GM23248 (cell line): ENCODE data around the gene USF1. TPM values are rescaled to one million over a fixed set of nuclear protein-coding genes. Genes with fewer than 3 reads are reported as not detected.

Source experiments
- DNase-seq: peaks from one replicate; pipeline ENCODE4 v3.0.0-alpha.2; 2015
- H2AFZ ChIP-seq: fragments of 200-600 bp; sonication (generic); 2 replicates; pipeline ENCODE4 v1.6.1; 2016; ENCODE audit warnings: antibody characterized with exemption
- H3F3A ChIP-seq: fragments of 200-600 bp; sonication (generic); 2 replicates; pipeline ENCODE4 v1.6.1; 2016; ENCODE audit warnings: mild to moderate bottlenecking, antibody characterized with exemption, mixed run types; ENCODE audit not compliant: insufficient read depth
- H3K27ac ChIP-seq: fragments of 200-600 bp; sonication (generic); 2 replicates; pipeline ENCODE4 v1.5.1; 2016; ENCODE audit warnings: mild to moderate bottlenecking
- H3K27me3 ChIP-seq: fragments of 200-600 bp; sonication (generic); replicated peaks from 2 replicates; pipeline ENCODE4 v1.6.1; 2016; ENCODE audit warnings: mild to moderate bottlenecking; ENCODE audit not compliant: insufficient read depth
- H3K36me3 ChIP-seq: fragments of 200-600 bp; sonication (generic); 2 replicates; pipeline ENCODE4 v1.6.1; 2016; ENCODE audit warnings: low read depth, mild to moderate bottlenecking
- H3K4me1 ChIP-seq: fragments of 200-600 bp; sonication (generic); 2 replicates; pipeline ENCODE4 v1.6.1; 2016; ENCODE audit warnings: mild to moderate bottlenecking; ENCODE audit not compliant: insufficient read depth
- H3K4me2 ChIP-seq: fragments of 200-600 bp; sonication (generic); one replicate; pipeline ENCODE4 v1.6.1; 2016; ENCODE audit warnings: mild to moderate bottlenecking; ENCODE audit not compliant: unreplicated experiment
- H3K4me3 ChIP-seq: fragments of 200-600 bp; sonication (generic); 2 replicates; pipeline ENCODE4 v1.5.1; 2016; ENCODE audit warnings: mild to moderate bottlenecking
- H3K79me2 ChIP-seq: fragments of 200-600 bp; sonication (generic); 2 replicates; pipeline ENCODE4 v1.6.1; 2016; ENCODE audit warnings: mild to moderate bottlenecking; ENCODE audit not compliant: insufficient read depth
- H3K9ac ChIP-seq: fragments of 200-600 bp; sonication (generic); 2 replicates; pipeline ENCODE4 v1.6.1; 2016; ENCODE audit warnings: mild to moderate bottlenecking
- H3K9me2 ChIP-seq: fragments of 200-600 bp; sonication (generic); 2 replicates; pipeline ENCODE4 v1.6.1; 2016; ENCODE audit warnings: mixed run types, mild to moderate bottlenecking, moderate library complexity; ENCODE audit not compliant: insufficient read depth
- H3K9me3 ChIP-seq: fragments of 200-600 bp; sonication (generic); one replicate; pipeline ENCODE4 v1.6.1; 2017; ENCODE audit warnings: low read depth
- H4K20me1 ChIP-seq: fragments of 200-600 bp; sonication (generic); 2 replicates; pipeline ENCODE4 v1.6.0; 2016; ENCODE audit not compliant: insufficient read depth
- EZH2 ChIP-seq: fragments of 200-600 bp; sonication (generic); IDR thresholded peaks from 2 replicates; pipeline ENCODE4 v1.6.1; 2018; ENCODE audit warnings: antibody characterized with exemption, mild to moderate bottlenecking; ENCODE audit not compliant: insufficient read depth, poor library complexity, severe bottlenecking
- EZH2phosphoT487 ChIP-seq: fragments of 200-600 bp; sonication (generic); IDR thresholded peaks from 2 replicates; pipeline ENCODE4 v1.6.1; 2018; ENCODE audit warnings: antibody characterized with exemption, moderate library complexity, mild to moderate bottlenecking, low read depth; ENCODE audit not compliant: insufficient read depth
- WGBS, 2 experiments: methylation state at CpG; one replicate each; pipeline ENCODE4 v1.1.6; 2015 to 2017; ENCODE audit warnings: low lambda C conversion rate in 2 of 2, low coverage in 1 of 2; ENCODE audit errors: missing lambda C conversion rate in 2 of 2; 5-methylcytosine and 5-hydroxymethylcytosine counted together
- in situ Hi-C: fragments of 300-500 bp; cut with MboI; formaldehyde crosslinking; loops from 2 replicates; pipeline ENCODE4 v1.15.0; 2020
- polyA plus RNA-seq: library from polyadenylated mRNA; unstranded; fragments of >200 nt; fragmentation: Nextera tagmentation; extraction: Ambion mirVana; gene quantifications from 2 replicates; pipeline ENCODE4 v1.2.1, GENCODE V29; 2016
- total RNA-seq: library from RNA; depleted of rRNA; stranded (reverse); fragments of >200 nt; shearing (Covaris generic); gene quantifications from 2 replicates; pipeline ENCODE4 v1.2.3, GENCODE V29; 2014

USF1 gene
- total and polyA plus RNA-seq, 2 experiments from 2014 or later = 17.1 to 53.2 TPM

- DNase-seq = no peak
- Histone ChIP-seq H3K9ac (no peak overlapping the region), H2AFZ (no peak overlapping the region), H3K9me2 (no peaks in the 10 kb centered on the region), H3K4me1 (peaks cover 41% of the 10 kb centered on the region), H3K9me3 (no peaks in the 10 kb centered on the region), H3K27ac (no peak overlapping the region), H3K4me2 (no peak overlapping the region), H3K36me3 (no peaks in the 10 kb centered on the region), H3F3A (0 out of 2 replicates have a peak, but pooled peaks cover 18% of the 10 kb centered on the region), H3K27me3 (no peaks in the 10 kb centered on the region), H4K20me1 (no peaks in the 10 kb centered on the region), H3K79me2 (no peaks in the 10 kb centered on the region), H3K4me3 (no peak overlapping the region)
- in situ Hi-C loops = loop anchor here (10.0 kb wide), 1 partner anchor 97 kb away; no protein-coding TSS in a partner anchor
- WGBS, 2 experiments = 96 to 99% methylated on average over 7 of the region's 7 CpGs
- TF ChIP-seq EZH2phosphoT487 (no peak), EZH2 (no peak)
These were observed 46.2 kb upstream of the USF1 start for GRCh38 chr1:161091796-161092507.

GRCh38 chr1:161091093-161091492 lies 45.3 kb upstream of the USF1 start:
- in situ Hi-C loops = loop anchor here (10.0 kb wide), 1 partner anchor 96 kb away; no protein-coding TSS in a partner anchor

GRCh38 chr1:161090617-161091016 lies 44.8 kb upstream of the USF1 start:
- Histone ChIP-seq H3F3A (0 out of 2 replicates have a peak, but pooled peaks cover 18% of the 10 kb centered on the region), H3K36me3 (no peaks in the 10 kb centered on the region), H3K9me2 (no peaks in the 10 kb centered on the region), H2AFZ (no peak overlapping the region), H3K4me3 (no peak overlapping the region), H3K79me2 (no peaks in the 10 kb centered on the region), H4K20me1 (no peaks in the 10 kb centered on the region), H3K27ac (no peak overlapping the region), H3K27me3 (no peaks in the 10 kb centered on the region), H3K9me3 (no peaks in the 10 kb centered on the region), H3K4me2 (no peak overlapping the region), H3K9ac (no peak overlapping the region), H3K4me1 (peaks cover 33% of the 10 kb centered on the region)
- no peak for DNase-seq
- TF ChIP-seq EZH2 (no peak), EZH2phosphoT487 (no peak)
- in situ Hi-C loops = loop anchor here (10.0 kb wide), 1 partner anchor 96 kb away; no protein-coding TSS in a partner anchor
- 80 to 92% methylated on average over 3 of the region's 3 CpGs for WGBS, 2 experiments

More at GRCh38 chr1:161091093-161091492, 45.3 kb upstream of the USF1 start:
- H3K9ac ChIP-seq = no peak overlapping the region
- 0 out of 2 replicates have a peak, but pooled peaks cover 18% of the 10 kb centered on the region for H3F3A ChIP-seq
- WGBS, 2 experiments = 82% methylated on average over 5 of the region's 5 CpGs
- no peak overlapping the region for H2AFZ ChIP-seq
- no peaks in the 10 kb centered on the region for H3K27me3 ChIP-seq
- H3K4me1 ChIP-seq = peaks cover 33% of the 10 kb centered on the region
- H3K4me2 ChIP-seq = no peak overlapping the region
- TF ChIP-seq EZH2 (no peak), EZH2phosphoT487 (no peak)
- no peaks in the 10 kb centered on the region for H4K20me1 ChIP-seq
- no peak for DNase-seq
- H3K36me3 ChIP-seq = no peaks in the 10 kb centered on the region
- H3K27ac ChIP-seq = no peak overlapping the region
- H3K9me2 ChIP-seq = no peaks in the 10 kb centered on the region
- H3K4me3 ChIP-seq = no peak overlapping the region
- H3K79me2 ChIP-seq = no peaks in the 10 kb centered on the region
- H3K9me3 ChIP-seq = no peaks in the 10 kb centered on the region

- H3K9me2 ChIP-seq = no peaks in the 10 kb centered on the region
- peaks cover 39% of the 10 kb centered on the region for H3K4me1 ChIP-seq
- 96 to 97% methylated on average over 5 of the region's 5 CpGs for WGBS, 2 experiments
- no peaks in the 10 kb centered on the region for H4K20me1 ChIP-seq
- no peaks in the 10 kb centered on the region for H3K79me2 ChIP-seq
- TF ChIP-seq EZH2 (no peak), EZH2phosphoT487 (no peak)
- H3K27me3 ChIP-seq = no peaks in the 10 kb centered on the region
- H3K9me3 ChIP-seq = no peaks in the 10 kb centered on the region
- H3F3A ChIP-seq = 0 out of 2 replicates have a peak, but pooled peaks cover 18% of the 10 kb centered on the region
- no peak overlapping the region for H3K4me3 ChIP-seq
- no peak overlapping the region for H2AFZ ChIP-seq
- no peaks in the 10 kb centered on the region for H3K36me3 ChIP-seq
- H3K27ac ChIP-seq = no peak overlapping the region
- no peak overlapping the region for H3K4me2 ChIP-seq
- DNase-seq = no peak
- H3K9ac ChIP-seq = no peak overlapping the region
- in situ Hi-C loops = loop anchor here (10.0 kb wide), 1 partner anchor 95 kb away; no protein-coding TSS in a partner anchor
These were observed 44.2 kb upstream of the USF1 start for GRCh38 chr1:161089938-161090337.
